ENCODE measurements around the gene CDH22. TPM values are rescaled to one million over a fixed set of nuclear protein-coding genes. Genes with fewer than 3 reads are reported as not detected.

CDH22 gene
- total RNA-seq, 3 donors from 2014 or later (not counting 1 experiment from before 2014, with no cell fraction given): not detected

DNA sequence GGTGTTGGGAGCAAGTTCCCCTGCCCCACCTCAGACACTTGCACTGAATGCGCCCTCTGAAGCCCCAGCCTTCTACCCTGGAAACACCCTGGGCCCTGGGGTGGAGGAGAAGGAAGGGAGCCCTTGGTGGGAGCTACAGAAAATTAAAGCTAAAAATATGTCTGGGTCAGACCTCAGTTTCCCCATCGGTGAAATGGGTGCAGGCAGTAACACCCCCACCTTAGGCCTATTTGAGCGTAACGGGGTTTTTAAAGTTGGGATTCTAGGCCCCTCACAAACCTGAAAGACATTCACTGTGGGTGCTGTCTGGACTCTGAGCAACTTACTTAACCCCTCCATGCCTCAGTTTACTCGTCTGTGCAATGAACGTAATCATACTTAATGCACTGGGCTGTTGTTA is 19.3 kb upstream of the CDH22 start:
- Histone ChIP-seq H3K27me3 (ENCODE audit: control insufficient read depth, insufficient read depth, low read length) (no peaks in the 10 kb centered on the region), H3K27ac (ENCODE audit: low read length) (no peak overlapping the region), H3K9me3 (ENCODE audit: control insufficient read depth, insufficient read depth, low read length) (no peaks in the 10 kb centered on the region), H3K36me3 (ENCODE audit: control insufficient read depth, insufficient read depth, low read length) (no peaks in the 10 kb centered on the region), H3K4me3 (ENCODE audit: low read length) (no peak overlapping the region), H3K4me1 (ENCODE audit: control insufficient read depth, insufficient read depth, low read length) (no peaks in the 10 kb centered on the region)
- intact Hi-C loops (cut with micrococcal nuclease): no loop called here
- DNase-seq (no peak), ATAC-seq (no peak)
- Mint-ChIP-seq H3K36me3 (no peaks in the 10 kb centered on the region), H3K27me3 (ENCODE audit: low read depth in 2 of 2) (peaks cover under 1 to 8% of the 10 kb centered on the region in 2 donors), H3K9me3 (no peaks in the 10 kb centered on the region), H3K27ac (no peak overlapping the region), H3K4me3 (no peak overlapping the region), H3K4me1 (no peaks in the 10 kb centered on the region)
- TF ChIP-seq, protein P1, sequence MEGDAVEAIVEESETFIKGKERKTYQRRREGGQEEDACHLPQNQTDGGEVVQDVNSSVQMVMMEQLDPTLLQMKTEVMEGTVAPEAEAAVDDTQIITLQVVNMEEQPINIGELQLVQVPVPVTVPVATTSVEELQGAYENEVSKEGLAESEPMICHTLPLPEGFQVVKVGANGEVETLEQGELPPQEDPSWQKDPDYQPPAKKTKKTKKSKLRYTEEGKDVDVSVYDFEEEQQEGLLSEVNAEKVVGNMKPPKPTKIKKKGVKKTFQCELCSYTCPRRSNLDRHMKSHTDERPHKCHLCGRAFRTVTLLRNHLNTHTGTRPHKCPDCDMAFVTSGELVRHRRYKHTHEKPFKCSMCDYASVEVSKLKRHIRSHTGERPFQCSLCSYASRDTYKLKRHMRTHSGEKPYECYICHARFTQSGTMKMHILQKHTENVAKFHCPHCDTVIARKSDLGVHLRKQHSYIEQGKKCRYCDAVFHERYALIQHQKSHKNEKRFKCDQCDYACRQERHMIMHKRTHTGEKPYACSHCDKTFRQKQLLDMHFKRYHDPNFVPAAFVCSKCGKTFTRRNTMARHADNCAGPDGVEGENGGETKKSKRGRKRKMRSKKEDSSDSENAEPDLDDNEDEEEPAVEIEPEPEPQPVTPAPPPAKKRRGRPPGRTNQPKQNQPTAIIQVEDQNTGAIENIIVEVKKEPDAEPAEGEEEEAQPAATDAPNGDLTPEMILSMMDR (IDR thresholded peaks at IDR 0.05): no peak
- 97% methylated on average over 6 of the region's 6 CpGs for WGBS (ENCODE audit: insufficient coverage)

GRCh38 chr20:46325789-46326188 is 17.5 kb upstream of the CDH22 start:
- peaks cover 12 to 18% of the 10 kb centered on the region in 2 donors for H3K27me3 Mint-ChIP-seq (ENCODE audit: low read depth in 2 of 2)
- ATAC-seq: no peak
- H3K36me3 Mint-ChIP-seq: no peaks in the 10 kb centered on the region
- DNase-seq: no peak
- no peak overlapping the region for H3K27ac Mint-ChIP-seq
- Histone ChIP-seq H3K4me3 (ENCODE audit: low read length) (no peak overlapping the region), H3K27ac (ENCODE audit: low read length) (no peak overlapping the region), H3K36me3 (ENCODE audit: control insufficient read depth, insufficient read depth, low read length) (no peaks in the 10 kb centered on the region), H3K9me3 (ENCODE audit: control insufficient read depth, insufficient read depth, low read length) (no peaks in the 10 kb centered on the region), H3K27me3 (ENCODE audit: control insufficient read depth, insufficient read depth, low read length) (no peaks in the 10 kb centered on the region), H3K4me1 (ENCODE audit: control insufficient read depth, insufficient read depth, low read length) (no peaks in the 10 kb centered on the region)
- WGBS (ENCODE audit: insufficient coverage): 62% methylated on average over 1 of the region's 1 CpG
- no peaks in the 10 kb centered on the region for H3K9me3 Mint-ChIP-seq
- intact Hi-C loops (cut with micrococcal nuclease): no loop called here
- no peaks in the 10 kb centered on the region for H3K4me1 Mint-ChIP-seq
- no peak overlapping the region for H3K4me3 Mint-ChIP-seq
- TF ChIP-seq, protein P1 (IDR thresholded peaks at IDR 0.05): no peak

DNA sequence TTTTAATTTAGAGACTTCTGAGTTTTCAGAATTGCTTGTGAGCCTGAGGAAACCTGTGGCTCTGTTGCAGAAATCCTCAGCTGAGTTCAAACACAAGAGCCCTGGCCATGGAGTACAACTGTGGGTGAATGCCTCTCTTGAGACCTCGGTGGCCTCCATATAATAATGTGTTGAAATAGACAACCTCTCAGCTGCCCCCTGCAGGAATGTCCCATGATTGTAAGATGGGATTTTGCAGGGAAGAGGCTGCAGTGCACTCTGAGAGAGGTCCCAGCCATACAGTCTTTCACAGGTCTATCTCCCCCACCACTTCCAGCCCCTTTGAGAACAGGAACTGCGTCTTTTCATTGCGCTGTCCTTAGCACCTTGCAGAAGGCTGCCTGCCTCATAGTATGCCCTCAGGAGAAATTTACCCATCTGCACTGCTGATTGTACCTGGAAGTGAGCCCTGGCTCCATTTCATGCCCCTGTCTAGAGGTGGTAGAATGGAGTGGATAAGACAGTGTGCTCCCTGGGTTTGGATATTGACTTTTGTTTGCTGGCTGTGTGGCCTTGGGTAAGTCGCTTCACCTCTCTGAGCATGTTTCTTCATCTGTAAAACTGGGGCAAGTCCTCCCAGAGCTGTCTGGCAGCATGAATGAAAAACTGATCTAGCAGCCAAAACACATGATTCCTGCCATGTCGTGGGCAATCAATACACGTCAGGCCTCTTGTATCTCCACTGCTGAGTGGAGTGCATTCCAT is 16.8 kb upstream of the CDH22 start:
- no peaks in the 10 kb centered on the region for H3K9me3 ChIP-seq (ENCODE audit: control insufficient read depth, insufficient read depth, low read length)
- ATAC-seq (peak in 1 of 3 donors; percentile 37), DNase-seq (peak in 1 of 2 donors; percentile 37)
- TF ChIP-seq, protein P1 (IDR thresholded peaks at IDR 0.05): no peak
- no peak overlapping the region for H3K27ac Mint-ChIP-seq
- H3K4me1 ChIP-seq (ENCODE audit: control insufficient read depth, insufficient read depth, low read length): no peaks in the 10 kb centered on the region
- no peak overlapping the region for H3K4me3 ChIP-seq (ENCODE audit: low read length)
- H3K27me3 ChIP-seq (ENCODE audit: control insufficient read depth, insufficient read depth, low read length): no peaks in the 10 kb centered on the region
- no peaks in the 10 kb centered on the region for H3K9me3 Mint-ChIP-seq
- intact Hi-C loops (cut with micrococcal nuclease): no loop called here
- no peaks in the 10 kb centered on the region for H3K36me3 Mint-ChIP-seq
- WGBS (ENCODE audit: insufficient coverage): 62% methylated on average over 6 of the region's 6 CpGs
- H3K27me3 Mint-ChIP-seq (ENCODE audit: low read depth in 2 of 2): peaks cover 14 to 20% of the 10 kb centered on the region in 2 donors
- no peak overlapping the region for H3K27ac ChIP-seq (ENCODE audit: low read length)
- no peaks in the 10 kb centered on the region for H3K36me3 ChIP-seq (ENCODE audit: control insufficient read depth, insufficient read depth, low read length)
- H3K4me1 Mint-ChIP-seq: no peaks in the 10 kb centered on the region
- H3K4me3 Mint-ChIP-seq: no peak overlapping the region

DNA sequence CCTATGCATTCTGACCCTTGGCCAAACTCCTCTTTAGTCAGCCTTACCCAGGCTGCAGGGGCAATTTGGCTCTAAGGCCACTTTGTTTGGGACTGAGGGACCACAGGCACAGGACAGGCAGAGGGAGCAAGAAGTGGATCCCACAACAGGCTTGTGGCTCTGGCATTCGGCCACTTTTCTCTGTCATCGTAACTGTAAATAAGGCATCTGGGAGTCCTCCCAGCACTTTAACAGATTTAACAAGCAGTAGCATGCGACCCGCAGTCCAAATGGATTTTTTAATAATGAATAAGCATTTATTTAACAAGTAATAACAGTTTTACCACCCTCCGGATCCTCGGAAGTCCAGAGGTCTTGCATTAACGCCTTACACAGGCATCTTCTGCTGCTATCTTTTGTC is 16.1 kb upstream of the CDH22 start:
- TF ChIP-seq, protein P1 (IDR thresholded peaks at IDR 0.05): no peak
- DNase-seq (no peak), ATAC-seq (no peak)
- Histone ChIP-seq H3K4me3 (ENCODE audit: low read length) (no peak overlapping the region), H3K27me3 (ENCODE audit: control insufficient read depth, insufficient read depth, low read length) (no peaks in the 10 kb centered on the region), H3K27ac (ENCODE audit: low read length) (no peak overlapping the region), H3K4me1 (ENCODE audit: control insufficient read depth, insufficient read depth, low read length) (no peaks in the 10 kb centered on the region), H3K9me3 (ENCODE audit: control insufficient read depth, insufficient read depth, low read length) (no peaks in the 10 kb centered on the region), H3K36me3 (ENCODE audit: control insufficient read depth, insufficient read depth, low read length) (no peaks in the 10 kb centered on the region)
- Mint-ChIP-seq H3K9me3 (no peaks in the 10 kb centered on the region), H3K27ac (no peak overlapping the region), H3K4me3 (no peak overlapping the region), H3K4me1 (no peaks in the 10 kb centered on the region), H3K36me3 (no peaks in the 10 kb centered on the region), H3K27me3 (ENCODE audit: low read depth in 2 of 2) (peaks cover 12 to 22% of the 10 kb centered on the region in 2 donors)
- intact Hi-C loops (cut with micrococcal nuclease): no loop called here
- WGBS (ENCODE audit: insufficient coverage): 82% methylated on average over 5 of the region's 7 CpGs
